Rectal smooth muscle tissue (tissue), 1 donor: ENCODE data around the gene FBXW8.

ENCODE experiments used
- H3K27ac ChIP-seq: one replicate; pipeline ENCODE4 v1.7.0; 2013; ENCODE audit warnings: low read depth, low read length, inconsistent platforms
- H3K27me3 ChIP-seq: one replicate; pipeline ENCODE4 v1.7.0; 2013; ENCODE audit warnings: low read length; ENCODE audit not compliant: control insufficient read depth, insufficient read depth
- H3K36me3 ChIP-seq: one replicate; pipeline ENCODE4 v1.7.0; 2013; ENCODE audit warnings: low read length; ENCODE audit not compliant: control insufficient read depth, insufficient read depth
- H3K4me1 ChIP-seq: one replicate; pipeline ENCODE4 v1.7.0; 2013; ENCODE audit warnings: low read length; ENCODE audit not compliant: control insufficient read depth, insufficient read depth
- H3K4me3 ChIP-seq: one replicate; pipeline ENCODE4 v1.7.0; 2013; ENCODE audit warnings: low read length
- H3K9ac ChIP-seq: one replicate; pipeline ENCODE4 v1.7.0; 2013; ENCODE audit warnings: low read length

Gene FBXW8

GRCh38 chr12:116919247-116919661 lies 8.5 kb downstream of the FBXW8 start:
- H3K4me1 ChIP-seq, result no peaks in the 10 kb centered on the region
- H3K4me3 ChIP-seq, result no peak overlapping the region
- H3K27me3 ChIP-seq, result no peaks in the 10 kb centered on the region
- H3K36me3 ChIP-seq, result no peaks in the 10 kb centered on the region
- H3K27ac ChIP-seq, result no peak overlapping the region
- no peak overlapping the region for H3K9ac ChIP-seq

DNA sequence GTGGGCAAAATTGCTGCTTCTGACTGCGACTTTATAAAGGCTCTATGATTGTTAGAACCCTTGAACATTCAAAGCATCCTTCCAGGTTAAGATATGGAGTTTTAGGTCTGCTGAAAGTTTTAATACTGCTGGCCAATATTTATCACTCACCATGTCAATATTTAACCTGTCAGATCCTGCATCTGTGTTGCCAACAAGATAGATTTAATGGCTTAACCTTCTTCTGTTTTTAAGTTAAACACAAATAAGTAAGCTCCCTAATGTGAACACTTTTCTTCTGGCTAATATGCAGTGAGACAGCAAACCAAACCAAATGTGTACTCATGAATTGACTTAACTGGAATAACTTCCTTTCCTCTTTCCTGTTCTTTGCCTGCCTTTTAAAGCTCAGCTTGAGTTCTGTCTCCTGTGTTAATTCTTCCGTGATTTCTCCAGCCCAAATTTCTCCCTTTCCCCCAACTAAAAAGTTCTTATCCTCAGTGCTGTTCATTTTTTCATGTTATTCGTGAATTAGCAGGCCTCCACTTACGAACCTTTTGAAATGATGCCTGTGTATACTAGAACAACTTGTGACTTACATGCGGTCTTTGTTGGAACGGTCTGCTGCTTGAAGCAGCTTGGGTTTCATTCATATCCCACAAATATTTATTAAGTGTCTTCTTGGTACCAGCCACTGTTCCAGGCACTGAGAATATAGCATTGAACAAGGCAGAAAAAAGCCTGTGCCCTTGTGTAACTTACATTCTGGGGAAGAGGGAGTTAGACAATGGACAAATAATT lies 9.1 kb downstream of the FBXW8 start:
- H3K27ac ChIP-seq, result no peak overlapping the region
- no peaks in the 10 kb centered on the region for H3K36me3 ChIP-seq
- H3K9ac ChIP-seq, result no peak overlapping the region

DNA sequence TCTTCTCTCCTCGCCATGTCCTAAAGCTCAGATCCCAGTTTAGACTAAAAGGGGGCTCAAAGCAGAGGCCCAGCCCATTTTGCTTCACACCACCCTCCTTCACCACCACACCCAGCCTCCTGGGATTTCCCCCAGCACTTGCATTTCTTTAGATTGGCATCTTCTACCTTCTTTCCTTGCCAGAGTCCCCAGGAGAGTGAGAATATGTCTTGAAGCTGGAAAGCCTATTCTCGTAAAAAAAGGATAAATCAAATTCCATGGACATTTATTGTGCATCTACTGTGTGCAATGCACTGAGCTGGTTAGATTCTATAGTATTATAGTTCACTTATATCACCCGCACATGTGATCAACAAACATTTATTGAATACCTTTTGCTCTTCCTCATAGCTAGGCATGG lies 10.2 kb downstream of the FBXW8 start:
- Histone ChIP-seq H3K36me3 (no peaks in the 10 kb centered on the region), H3K4me1 (no peaks in the 10 kb centered on the region), H3K27me3 (no peaks in the 10 kb centered on the region)

More for the DNA sequence above, 9.1 kb downstream of the FBXW8 start:
- no peaks in the 10 kb centered on the region for H3K4me1 ChIP-seq
- no peaks in the 10 kb centered on the region for H3K27me3 ChIP-seq
- H3K4me3 ChIP-seq, result no peak overlapping the region

DNA sequence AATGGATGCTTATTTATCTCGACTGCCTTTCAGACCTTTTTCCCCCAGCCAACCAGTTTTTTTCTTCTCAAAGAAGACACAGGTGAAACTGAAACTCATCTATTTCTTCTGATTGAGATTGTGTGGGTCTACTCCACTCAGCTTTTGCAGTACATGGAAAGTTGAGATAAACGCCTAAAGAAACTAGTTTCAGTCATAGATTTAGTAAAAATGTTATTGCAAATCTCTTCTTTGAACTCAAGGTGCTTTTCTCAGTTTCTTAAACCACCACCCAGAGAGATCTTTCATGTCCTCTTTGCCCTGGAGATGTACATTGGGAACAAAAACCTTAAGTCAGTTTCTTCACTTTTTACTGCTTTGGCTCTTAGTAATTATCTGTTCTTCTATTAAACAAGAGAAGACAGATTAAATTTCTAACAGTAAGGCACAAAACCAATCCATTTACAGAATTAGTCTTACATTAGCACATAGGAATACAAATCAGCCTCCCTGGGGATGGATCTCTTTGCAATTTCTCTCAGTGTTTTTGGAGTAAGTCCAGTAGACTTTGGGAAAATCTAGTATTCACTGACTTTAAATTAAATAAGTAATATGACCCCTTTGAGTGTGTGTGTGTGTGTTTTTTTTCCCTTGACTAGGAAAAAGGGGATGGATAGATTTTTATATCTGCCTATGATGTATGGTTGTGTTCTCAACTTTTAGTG lies 11.6 kb downstream of the FBXW8 start:
- Histone ChIP-seq H3K27ac (no peak overlapping the region), H3K4me1 (peaks cover 6% of the 10 kb centered on the region), H3K27me3 (no peaks in the 10 kb centered on the region), H3K36me3 (no peaks in the 10 kb centered on the region), H3K9ac (no peak overlapping the region), H3K4me3 (no peak overlapping the region)

More for the DNA sequence above, 10.2 kb downstream of the FBXW8 start:
- no peak overlapping the region for H3K9ac ChIP-seq
- no peak overlapping the region for H3K4me3 ChIP-seq
- H3K27ac ChIP-seq, result no peak overlapping the region

DNA sequence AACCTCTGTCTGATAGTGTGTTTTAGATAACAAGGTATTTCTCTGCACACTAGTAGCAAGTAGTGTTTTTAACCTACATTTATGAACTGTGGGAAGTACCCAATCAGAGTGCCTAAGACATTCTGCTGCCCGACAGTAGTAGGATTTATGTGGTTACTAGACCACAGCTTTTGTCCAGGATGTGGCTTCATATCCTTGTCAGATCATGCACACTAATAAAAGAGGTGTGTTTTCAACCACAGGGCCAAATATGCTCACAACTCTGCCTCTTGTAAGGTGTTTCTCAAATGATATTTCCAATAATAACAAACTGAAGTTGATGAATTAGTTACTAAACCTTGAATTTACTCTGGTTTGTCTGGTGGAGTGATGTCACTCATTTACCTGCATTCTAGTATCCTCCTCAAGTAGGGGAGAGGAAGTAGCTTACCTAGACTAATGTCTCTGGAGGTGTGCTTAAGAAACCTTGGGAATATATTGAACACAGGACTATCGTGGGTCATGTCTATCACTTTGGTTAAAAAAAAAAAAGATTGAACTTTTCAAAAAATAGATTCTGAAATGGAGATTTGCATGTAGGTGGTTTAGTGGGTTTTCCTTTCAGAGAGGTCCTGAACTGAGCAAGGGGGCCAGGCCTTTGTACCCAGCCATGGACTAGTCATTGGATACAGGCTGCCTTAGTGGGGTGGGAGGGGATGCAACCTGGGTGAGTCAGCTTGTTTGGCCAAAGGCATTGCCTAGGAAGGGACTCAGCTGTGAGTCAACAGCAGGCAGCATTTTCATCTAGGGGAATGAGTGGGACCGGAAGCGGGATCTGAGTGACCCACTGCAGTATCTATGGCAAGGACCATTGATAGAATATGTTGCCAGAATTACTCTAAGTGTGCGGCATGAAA lies 14.1 kb downstream of the FBXW8 start:
- Histone ChIP-seq H3K9ac (no peak overlapping the region), H3K27me3 (no peaks in the 10 kb centered on the region), H3K36me3 (no peaks in the 10 kb centered on the region), H3K4me1 (peaks cover 9% of the 10 kb centered on the region), H3K27ac (no peak overlapping the region), H3K4me3 (no peak overlapping the region)

GRCh38 chr12:116926283-116927243 lies 15.8 kb downstream of the FBXW8 start:
- peaks cover 9% of the 10 kb centered on the region for H3K4me1 ChIP-seq
- H3K4me3 ChIP-seq, result no peak overlapping the region
- H3K27me3 ChIP-seq, result no peaks in the 10 kb centered on the region
- H3K27ac ChIP-seq, result no peak overlapping the region
- no peaks in the 10 kb centered on the region for H3K36me3 ChIP-seq
- H3K9ac ChIP-seq, result no peak overlapping the region

DNA sequence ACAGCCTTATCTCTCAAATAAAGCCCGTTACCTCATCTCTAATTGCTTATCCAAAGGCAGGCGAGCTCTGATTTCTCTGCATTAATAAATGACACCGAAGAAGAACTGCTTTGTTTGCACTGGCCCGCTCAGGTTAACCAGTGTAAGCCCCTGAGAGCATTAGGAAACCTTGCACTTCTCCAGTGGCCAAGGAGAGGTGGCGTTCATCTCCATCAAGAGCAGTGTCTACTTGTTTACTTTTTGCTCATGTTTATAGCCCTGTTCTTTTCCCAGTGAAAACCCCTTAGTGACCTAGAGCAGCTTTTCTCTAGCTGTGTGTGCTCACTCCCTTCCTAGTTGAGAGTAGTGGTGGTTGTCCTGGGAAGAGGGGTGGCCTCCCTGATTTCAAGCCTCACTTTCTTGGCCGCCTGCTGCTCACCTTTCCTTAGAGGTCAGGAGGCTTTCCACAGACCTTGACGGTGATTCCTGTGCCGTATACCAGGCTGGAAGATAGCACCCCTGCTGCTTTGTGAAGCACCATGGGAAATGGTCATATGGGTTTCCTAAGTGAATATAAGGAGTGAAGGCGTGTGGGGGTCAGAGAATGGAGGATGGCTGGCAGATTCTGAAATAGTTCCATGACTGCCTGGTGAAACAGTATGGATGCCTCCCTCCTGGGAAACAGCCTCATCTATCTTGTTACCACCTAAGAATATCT lies 16.6 kb downstream of the FBXW8 start:
- H3K27ac ChIP-seq, result no peak overlapping the region
- no peaks in the 10 kb centered on the region for H3K36me3 ChIP-seq
- no peak overlapping the region for H3K9ac ChIP-seq
- H3K4me1 ChIP-seq, result peaks cover 9% of the 10 kb centered on the region
- H3K27me3 ChIP-seq, result no peaks in the 10 kb centered on the region
- no peak overlapping the region for H3K4me3 ChIP-seq

DNA sequence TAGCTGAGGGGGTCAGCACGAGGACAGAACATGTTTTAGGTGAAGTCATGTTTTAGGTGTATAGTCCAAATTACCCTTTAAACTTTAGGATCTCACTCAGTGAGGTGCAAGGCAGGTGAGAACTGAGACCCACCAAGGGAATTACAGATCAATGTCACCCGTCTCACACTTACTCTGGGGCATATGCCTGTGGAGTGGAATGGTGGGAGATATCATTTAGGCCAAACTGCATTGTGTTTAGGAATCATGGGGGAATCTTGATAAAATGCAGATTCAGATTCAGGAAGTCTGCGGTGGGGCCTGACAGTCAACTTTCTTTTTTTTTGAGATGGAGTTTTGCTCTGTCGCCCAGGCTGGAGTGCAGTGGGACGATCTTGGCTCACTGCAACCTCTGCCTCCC lies 17.8 kb downstream of the FBXW8 start:
- no peak overlapping the region for H3K27ac ChIP-seq

GRCh38 chr12:116929885-116930284 lies 19.1 kb downstream of the FBXW8 start:
- H3K9ac ChIP-seq, result no peak overlapping the region
- H3K27ac ChIP-seq, result no peak overlapping the region
- H3K27me3 ChIP-seq, result no peaks in the 10 kb centered on the region
- no peak overlapping the region for H3K4me3 ChIP-seq
- no peaks in the 10 kb centered on the region for H3K36me3 ChIP-seq
- peaks cover 12% of the 10 kb centered on the region for H3K4me1 ChIP-seq

More for the DNA sequence above, 17.8 kb downstream of the FBXW8 start:
- Histone ChIP-seq H3K4me3 (no peak overlapping the region), H3K9ac (no peak overlapping the region), H3K4me1 (peaks cover 11% of the 10 kb centered on the region), H3K36me3 (no peaks in the 10 kb centered on the region), H3K27me3 (no peaks in the 10 kb centered on the region)

DNA sequence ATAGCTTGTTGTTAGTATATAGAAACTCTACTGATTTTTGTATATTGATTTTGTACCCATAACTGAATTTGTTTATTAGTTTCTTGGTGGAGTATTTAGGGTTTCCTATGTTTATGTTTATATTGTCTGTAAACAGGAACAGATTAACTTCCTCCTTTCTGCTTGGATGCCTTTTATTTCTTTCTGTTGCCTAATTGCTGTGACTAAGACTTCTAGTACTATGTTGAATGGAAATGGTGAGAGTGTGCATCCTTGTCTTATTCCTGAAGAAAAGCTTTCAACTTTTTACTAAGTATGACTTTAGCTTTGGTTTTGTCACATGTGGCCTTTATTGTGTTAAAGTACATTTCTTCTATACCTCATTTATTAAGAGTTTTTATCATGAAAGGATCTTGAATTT lies 20.9 kb downstream of the FBXW8 start:
- Histone ChIP-seq H3K27me3 (no peaks in the 10 kb centered on the region), H3K27ac (no peak overlapping the region), H3K4me1 (peaks cover 10% of the 10 kb centered on the region), H3K36me3 (no peaks in the 10 kb centered on the region), H3K4me3 (no peak overlapping the region), H3K9ac (no peak overlapping the region)

- H3K27me3 ChIP-seq, result no peaks in the 10 kb centered on the region
- no peaks in the 10 kb centered on the region for H3K36me3 ChIP-seq
- H3K4me3 ChIP-seq, result no peak overlapping the region
- no peak overlapping the region for H3K9ac ChIP-seq
- no peak overlapping the region for H3K27ac ChIP-seq
- H3K4me1 ChIP-seq, result peaks cover 11% of the 10 kb centered on the region
Measured at GRCh38 chr12:116933091-116933490, 22.3 kb downstream of the FBXW8 start.
